PFSK-1 (cell line): Measurements from ENCODE around the gene ZNF716.

Experiments
- FOXP2 ChIP-seq: optimal IDR thresholded peaks from 2 replicates; pipeline ENCODE3; 2011; ENCODE audit warnings: borderline replicate concordance, control low read depth, inconsistent platforms; ENCODE audit not compliant: insufficient read depth; ENCODE audit errors: extremely low read length, extremely low read depth
- POLR2AphosphoS5 ChIP-seq: IDR thresholded peaks from 2 replicates; pipeline ENCODE4 v1.6.1; 2012; ENCODE audit warnings: low read depth, mild to moderate bottlenecking, control low read depth, low read length, moderate library complexity
- REST ChIP-seq, 2 experiments: IDR thresholded peaks; 2 replicates each; pipeline versions ENCODE4 v1.6.1 to v1.8.0; 2011 to 2012; ENCODE audit warnings: low read depth in 2 of 2, low read length in 2 of 2, control low read depth in 1 of 2, inconsistent platforms in 1 of 2, mild to moderate bottlenecking in 1 of 2, moderate library complexity in 1 of 2; ENCODE audit not compliant: insufficient read depth in 1 of 2
- SIN3A ChIP-seq: IDR thresholded peaks from 2 replicates; pipeline ENCODE4 v1.6.1; 2012; ENCODE audit warnings: mild to moderate bottlenecking, low read length, moderate library complexity, borderline replicate concordance; ENCODE audit not compliant: insufficient read depth
- TAF1 ChIP-seq: IDR thresholded peaks from 2 replicates; pipeline ENCODE4 v1.6.1; 2012; ENCODE audit warnings: low read length, control low read depth, borderline replicate concordance; ENCODE audit not compliant: insufficient read depth

Gene ZNF716

GRCh38 chr7:57414852-57415251 is 35.1 kb upstream of the ZNF716 start:
- TF ChIP-seq FOXP2 (no peak), REST (IDR thresholded peaks at IDR 0.05; ENCODE audit: insufficient read depth in 1 of 2, low read depth in 2 of 2, low read length in 2 of 2) (no peak), POLR2AphosphoS5 (no peak), SIN3A (no peak), TAF1 (no peak)

- TF ChIP-seq TAF1, result no peak
- no peak for TF ChIP-seq SIN3A
- no peak for TF ChIP-seq FOXP2
- no peak for TF ChIP-seq REST (IDR thresholded peaks at IDR 0.05; ENCODE audit: insufficient read depth in 1 of 2, low read depth in 2 of 2, low read length in 2 of 2)
- TF ChIP-seq POLR2AphosphoS5, result no peak
Measured at GRCh38 chr7:57415326-57415725, 34.7 kb upstream of the ZNF716 start.

DNA sequence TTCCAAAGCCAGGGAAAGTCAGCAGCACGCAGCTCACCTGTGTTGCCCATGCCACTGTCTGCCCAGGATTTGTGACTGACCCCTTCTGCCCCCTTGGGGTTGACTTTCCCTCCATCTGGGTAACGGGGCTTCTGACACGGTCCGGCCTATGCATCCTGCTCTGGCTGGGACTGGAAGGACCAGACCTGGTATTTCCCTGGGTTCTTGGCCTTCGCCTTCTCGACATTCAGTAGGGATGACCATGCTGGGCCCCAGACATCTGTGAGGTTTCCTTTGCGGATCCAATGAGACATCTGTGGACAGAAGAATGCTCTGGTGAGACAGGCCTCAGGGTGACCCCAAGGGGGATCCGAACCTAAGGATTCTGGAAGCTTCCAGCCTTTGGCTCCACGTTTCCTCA is 34.2 kb upstream of the ZNF716 start:
- TF ChIP-seq REST (IDR thresholded peaks at IDR 0.05; ENCODE audit: insufficient read depth in 1 of 2, low read depth in 2 of 2, low read length in 2 of 2) (no peak), TAF1 (no peak), FOXP2 (no peak), SIN3A (no peak), POLR2AphosphoS5 (no peak)

- TF ChIP-seq TAF1 (no peak), SIN3A (no peak), POLR2AphosphoS5 (no peak), REST (IDR thresholded peaks at IDR 0.05; ENCODE audit: insufficient read depth in 1 of 2, low read depth in 2 of 2, low read length in 2 of 2) (no peak), FOXP2 (no peak)
Measured at GRCh38 chr7:57416601-57417358, 33.2 kb upstream of the ZNF716 start.
